Activated CD8-positive, alpha-beta memory T cell treated with anti-CD3 and anti-CD28 coated beads, Interleukin-2, amount 50 U/mL, for 4 hours (primary cell): ENCODE results near the gene MEG3.

Source experiments
- DNase-seq: peaks from one replicate; pipeline ENCODE4 v3.0.0-alpha.2; 2020

The MEG3 gene

DNA sequence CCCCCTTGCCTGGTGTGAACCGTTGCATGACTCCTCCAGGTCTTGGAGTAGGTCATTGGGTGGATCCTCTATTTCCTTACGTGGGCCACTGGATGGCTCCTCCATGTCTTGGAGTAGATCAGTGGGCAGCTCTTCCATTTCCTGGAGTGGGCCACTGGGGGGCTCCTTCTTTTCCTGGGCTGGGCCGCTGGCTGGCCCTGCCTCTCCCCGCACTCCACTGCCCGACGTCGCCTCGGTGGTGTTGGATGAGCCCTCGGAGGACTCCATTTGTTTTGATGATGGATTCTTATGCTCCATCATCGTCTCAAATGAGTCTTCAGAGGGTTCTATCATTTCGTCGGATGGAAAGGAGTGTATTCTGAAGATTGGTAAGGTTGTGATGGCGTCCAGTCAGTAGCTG lies 58.5 kb downstream of the MEG3 start:
- no peak for DNase-seq

DNA sequence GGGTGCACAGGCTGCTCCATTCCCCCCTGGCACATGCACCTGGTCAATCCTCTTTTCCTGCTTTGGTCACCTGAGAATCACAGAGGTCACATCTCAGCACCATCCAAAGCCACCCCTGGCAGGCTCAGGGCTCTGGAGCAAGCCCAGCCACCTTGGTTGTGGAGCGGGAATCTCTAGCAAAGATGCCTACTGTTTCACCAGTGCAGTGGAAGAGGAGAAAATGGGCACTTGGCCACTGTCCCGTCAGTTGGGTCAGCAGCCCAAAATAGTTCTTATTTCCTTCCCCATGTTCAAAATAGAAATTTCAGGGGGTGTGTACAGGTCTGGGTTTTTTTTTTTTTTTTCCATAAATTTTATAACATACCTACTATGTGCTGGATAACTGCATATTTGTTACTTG lies 59.3 kb downstream of the MEG3 start:
- DNase-seq, result peak; percentile 3

DNA sequence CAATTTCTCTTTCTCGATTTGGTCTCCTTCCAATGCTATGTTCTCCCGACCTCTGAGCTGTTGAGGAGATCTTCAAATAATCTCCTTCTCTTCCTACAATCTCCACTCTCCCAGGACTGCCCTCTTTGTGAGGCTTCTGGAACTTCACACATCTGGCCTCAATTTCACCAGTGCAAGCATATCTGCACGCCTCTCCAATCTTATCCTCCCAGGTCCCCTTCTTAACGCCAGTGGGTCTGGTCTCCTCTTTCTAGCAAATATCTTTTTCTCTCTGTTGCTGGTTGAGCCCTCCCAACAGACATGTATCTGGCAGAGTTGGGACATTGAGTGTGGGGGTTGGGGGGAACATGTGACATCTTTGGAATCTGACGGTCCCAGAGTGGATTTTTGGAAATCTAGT lies 59.7 kb downstream of the MEG3 start:
- DNase-seq, result no peak

DNA sequence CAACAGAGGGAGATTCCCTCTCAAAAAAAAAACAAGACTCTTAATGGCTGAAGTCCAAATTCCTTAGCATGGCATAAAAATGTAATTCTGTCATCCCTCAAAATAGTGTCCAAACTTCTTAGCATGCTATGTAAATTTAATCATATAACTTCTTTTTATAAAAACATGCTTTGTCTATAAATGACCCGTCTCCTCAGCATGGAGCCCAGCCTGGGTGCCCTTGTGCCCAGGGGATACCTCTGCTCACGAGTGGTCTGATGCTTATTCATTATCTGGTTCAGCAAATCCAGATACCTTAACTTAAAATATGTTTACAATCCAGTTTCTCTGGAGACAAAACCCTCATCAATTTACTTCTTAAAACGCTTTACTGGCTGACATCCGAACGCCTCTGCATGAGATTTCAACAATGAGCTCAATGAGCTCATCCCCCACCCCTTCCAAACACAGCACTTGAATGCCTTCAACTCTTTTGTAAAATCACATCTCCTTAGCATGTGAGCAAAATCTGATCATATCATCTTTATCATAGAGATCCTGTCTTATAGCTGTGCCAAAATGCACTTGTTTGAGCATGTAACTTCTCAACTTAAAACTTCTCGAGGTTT lies 61.9 kb downstream of the MEG3 start:
- DNase-seq, result no peak

DNA sequence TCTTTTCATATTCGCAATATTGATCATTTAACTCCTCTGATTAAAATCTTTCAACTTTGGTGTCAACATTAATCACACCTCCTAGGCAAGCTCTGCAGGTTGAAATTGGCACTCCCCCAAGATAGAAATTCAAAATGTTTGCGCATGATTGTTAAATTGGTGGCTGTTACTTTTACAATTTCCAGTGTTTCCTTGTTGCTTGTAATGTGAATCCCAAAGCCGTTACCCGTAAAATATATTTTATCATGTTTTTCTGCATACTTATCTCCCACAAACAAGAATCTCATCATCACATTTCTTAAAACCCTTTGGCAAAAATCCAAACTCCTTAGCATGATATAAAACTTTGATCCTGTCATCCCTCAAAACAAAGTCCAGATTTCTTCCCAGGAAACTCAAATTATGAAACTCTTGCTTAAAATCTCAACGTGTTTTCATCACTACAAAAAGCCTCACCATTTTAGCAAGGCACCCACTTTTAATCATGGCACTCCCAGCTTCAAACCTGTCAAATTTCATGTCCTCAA lies 62.9 kb downstream of the MEG3 start:
- no peak for DNase-seq

DNA sequence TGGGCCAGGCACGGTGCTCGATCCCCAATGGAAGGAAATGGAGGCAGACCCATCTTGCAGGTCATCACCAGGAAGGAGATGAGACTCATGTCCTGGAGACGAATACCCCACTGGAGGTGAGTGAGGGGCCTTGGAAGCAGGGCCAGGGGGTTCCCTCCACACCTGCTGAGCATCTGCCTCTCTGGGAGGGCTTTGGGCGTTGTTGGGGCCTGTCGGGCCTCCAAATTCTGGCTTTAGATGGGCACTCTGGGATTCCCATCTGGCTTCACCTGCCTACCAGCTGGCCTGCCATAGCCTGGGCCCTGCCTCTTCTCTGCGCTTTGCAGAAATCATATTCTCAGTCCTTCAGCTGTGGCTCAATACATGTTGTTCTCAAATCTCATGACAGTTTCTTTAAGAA lies 63.7 kb downstream of the MEG3 start:
- no peak for DNase-seq

DNA sequence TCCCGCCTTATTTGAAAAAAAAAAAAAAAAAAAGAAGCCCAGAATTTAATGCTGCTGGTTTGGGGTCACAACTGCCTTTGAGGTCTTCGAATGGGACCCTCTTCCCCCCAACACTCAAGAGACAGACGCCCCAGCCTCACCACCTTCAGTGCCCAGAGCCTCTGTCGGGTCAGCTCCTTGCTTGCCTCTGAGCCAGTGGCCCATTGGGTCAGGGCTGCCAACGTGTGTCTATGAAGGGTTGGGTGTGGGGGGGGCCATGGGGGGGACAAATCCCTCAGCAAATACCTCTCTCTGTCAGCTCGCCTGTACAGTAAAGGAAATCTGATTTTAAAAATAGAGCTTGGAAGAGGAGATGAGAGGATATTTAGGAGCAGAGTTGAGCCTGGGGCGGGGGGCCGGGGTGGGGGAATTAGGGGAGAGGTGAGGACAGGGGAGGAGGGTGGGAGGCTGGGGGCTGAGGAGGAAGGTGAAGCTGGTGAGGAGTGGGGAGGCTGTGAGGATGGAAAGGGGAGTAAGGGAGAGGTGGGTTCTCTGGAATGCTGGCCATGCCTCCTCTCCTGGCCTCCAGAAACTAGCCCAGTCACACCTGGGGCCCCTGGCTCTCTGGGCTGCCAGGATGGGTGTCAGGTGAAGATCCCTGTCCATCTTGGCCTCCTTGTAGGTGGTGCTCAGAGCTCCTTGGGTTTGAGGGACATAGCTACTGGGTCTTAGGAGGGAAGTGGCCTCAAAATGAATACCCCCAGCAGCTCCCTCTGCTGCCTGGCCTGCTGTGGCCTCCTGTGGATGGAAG lies 64.3 kb downstream of the MEG3 start:
- peak; percentile 9 for DNase-seq

DNA sequence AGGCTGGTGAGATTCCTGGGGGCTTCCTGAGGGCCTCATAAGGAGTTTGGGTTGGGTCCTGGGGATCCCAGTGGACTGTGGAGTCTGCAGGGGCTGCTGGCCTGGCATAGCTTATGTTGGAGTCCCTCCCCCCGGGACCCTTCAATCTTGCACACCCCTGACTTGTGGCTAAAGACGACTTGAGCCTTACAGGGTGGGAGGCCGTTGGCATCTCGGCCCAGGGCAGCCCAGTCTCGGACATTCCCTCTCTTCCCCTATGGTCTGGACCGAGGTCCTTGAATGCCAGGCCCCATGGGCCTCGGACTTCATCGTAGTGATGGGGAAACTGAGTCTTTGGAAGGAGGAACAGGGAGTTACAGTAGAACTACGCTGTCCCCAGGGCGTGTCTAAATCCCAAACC lies 65.1 kb downstream of the MEG3 start:
- DNase-seq, result peak; percentile 5

DNA sequence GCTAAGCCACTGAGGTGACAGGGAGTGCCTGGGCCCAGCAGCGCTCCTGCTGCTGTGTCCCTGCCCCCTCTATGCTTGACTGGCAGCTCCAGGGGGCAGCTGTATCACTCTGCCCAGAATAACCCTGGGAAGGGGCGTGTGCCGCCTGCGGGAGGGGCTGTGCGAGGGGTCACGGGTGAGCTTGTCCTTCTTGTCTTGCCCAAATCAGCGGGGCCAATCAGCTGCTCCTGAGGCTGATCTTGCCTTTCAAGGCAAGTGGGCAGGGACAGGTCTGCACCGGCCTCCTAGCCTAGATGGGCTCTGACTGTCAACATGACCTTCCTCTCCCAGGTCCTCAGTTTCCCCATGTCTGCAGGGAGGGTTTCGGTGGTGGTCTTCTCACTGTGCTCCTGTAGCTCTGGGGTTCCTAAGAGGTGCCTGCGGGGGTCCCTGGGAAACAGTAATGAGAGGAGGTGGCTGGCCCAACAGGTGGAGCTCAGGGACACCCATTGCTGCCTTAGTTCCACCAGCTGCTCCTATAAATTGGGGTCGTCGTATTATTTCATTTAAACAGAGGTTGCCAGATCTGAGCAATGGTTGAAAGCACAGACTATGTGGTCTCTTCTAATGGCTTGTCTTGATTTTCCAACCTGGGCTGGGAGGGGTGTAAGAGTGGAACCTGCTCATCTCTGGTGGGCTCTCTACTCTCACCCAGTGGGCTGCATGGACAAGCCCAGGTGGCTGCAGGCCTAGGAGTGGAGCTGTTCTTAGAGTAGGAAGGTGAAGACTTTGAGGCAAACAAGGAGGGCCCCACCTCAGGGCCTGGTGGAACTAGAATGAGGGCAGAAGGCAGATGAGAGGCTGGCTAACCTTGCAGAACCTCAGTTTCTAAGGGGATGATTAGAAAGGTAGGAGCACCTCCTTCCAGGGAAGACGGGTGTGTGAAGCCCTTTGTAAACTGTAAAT lies 65.9 kb downstream of the MEG3 start:
- no peak for DNase-seq

DNA sequence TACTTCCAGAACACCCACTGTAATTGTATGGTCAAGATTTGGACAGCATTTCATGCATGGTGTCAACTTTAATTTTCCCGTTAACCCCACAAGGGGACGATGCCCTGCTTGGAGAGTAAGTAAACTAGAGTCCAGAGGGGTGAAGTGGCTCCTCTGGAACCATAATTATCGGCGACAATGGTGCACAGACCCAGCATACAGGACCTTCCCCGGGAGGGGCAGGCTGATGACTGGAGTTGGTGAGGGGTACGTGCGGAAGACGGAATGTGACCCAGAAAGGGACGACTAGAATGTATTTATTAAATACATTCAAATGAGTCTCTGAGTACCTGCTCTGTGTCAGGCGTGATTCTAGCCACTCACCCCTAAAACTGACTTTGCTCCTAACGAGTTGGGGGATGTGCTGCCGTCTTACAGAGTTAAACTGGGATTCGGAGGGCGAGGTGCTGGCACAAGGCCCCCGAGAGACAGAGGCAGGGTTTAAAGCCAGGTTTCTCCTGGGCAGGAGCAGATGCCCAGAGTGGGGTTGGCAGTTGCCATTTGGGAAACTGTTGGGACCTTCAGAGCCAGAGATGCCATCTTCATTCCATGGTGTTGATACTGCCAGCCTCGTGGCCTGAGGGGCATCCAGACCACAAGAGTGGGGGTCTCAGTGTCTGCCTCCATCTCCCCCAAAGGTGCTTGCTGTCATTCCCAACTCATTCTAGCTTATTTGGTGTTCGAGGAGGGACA lies 66.7 kb downstream of the MEG3 start:
- no peak for DNase-seq

DNA sequence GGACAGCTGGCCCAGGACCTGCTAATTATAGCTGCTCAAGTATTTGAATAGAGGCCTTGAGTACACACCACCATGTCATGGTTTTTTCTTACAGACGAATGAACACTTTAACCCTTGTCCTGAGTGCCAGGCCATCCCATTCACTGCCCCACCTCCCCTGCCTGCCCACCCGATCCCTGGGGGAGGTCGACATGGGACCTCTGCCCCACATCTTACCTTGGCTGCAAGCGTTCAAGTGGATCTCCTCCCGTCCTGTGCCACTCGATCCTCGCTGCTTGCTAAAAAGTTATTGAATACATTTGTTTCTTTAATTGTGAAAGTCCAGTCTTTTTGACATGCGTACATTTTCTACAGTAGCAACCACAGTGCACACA lies 67.3 kb downstream of the MEG3 start:
- DNase-seq, result no peak

DNA sequence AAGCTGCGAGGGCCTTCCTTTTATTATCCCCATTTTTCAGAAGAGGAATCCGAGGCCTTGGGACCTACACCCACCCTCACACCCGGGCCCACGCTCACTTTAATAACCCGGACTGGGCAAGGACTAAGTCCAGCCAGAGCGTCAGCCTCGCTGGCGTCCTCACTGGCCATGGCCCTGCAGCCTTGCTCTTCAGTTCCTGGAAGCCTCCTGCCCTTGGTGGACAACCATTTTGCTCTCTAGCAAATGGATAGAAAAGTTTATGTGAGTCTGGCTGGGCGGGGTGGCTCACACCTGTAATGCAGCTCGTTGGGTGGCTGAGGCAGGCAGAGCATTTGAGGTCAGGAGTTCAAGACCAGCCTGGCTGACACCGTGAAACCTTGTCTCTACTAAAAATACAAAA lies 67.8 kb downstream of the MEG3 start:
- no peak for DNase-seq

DNA sequence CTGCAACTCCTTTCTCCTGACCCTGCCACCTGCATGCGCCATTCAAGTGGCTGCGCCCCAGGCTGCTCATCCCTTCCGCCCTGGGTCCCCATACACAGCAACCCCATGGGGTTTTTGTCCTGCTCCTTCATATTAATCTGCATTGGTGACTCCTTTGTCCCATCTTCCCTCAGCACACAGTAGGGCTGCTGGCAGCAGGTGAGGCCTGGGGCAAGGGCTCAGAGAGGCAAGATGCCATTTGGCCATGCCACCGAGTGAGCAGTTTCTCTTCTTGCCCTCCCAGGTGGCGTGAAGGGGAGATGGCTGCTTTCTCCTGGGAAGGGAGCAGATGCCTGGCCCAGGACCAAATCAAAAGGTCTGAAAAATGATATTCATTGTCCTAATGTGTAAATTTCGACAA lies 68.5 kb downstream of the MEG3 start:
- DNase-seq, result no peak

DNA sequence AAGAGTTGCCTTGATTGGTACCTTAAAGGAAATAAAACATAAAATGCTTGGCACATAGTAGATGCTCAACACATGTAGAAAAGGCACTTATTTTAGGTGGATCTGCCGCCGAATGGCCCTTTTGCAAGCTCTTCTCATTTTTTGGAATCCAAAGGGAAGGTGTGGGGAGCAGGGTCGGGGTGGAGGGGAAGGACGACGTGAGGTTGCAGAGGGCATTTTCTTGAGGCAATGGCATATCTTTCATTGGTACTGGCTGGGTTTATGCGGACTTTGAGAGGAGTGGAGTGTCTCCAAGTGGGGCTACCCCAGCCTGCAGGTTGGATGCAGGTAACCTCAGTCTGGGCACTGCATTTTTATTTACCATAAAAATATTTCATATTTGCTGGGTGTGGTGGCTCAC lies 69.5 kb downstream of the MEG3 start:
- no peak for DNase-seq

DNA sequence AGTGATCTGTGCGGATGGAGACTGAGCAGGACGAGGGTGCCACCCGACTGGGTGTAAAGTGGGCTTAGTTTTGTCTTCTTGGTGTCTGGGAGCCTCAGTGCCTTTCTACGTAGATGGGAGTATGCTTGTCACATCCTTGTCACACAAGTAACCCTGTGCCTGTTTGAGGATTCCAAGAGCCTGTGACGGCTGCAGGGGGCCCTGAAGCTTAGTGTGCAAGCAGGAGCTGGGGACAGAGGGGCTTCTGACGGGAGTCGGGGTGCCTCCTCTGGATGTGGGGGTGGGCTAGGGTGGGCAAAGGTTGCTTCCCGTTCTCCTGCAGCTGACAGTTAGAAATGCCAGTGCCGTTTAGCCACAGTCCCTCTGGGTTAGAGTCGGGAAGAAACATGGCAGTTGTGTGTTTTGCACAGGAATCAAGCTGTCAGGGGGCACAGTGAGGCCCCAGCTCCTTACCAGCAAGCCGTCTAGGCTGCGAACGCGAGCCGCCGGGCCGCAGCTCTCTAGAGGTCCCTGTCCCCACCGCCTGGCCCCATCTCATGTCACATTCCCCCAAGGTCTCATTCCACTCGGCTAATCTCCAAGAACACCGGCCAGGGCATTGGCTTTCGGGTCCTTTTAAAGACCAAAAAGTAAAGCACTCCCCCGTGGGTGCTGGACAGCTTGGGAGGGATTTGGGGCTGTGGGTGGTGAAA lies 70.6 kb downstream of the MEG3 start:
- no peak for DNase-seq

DNA sequence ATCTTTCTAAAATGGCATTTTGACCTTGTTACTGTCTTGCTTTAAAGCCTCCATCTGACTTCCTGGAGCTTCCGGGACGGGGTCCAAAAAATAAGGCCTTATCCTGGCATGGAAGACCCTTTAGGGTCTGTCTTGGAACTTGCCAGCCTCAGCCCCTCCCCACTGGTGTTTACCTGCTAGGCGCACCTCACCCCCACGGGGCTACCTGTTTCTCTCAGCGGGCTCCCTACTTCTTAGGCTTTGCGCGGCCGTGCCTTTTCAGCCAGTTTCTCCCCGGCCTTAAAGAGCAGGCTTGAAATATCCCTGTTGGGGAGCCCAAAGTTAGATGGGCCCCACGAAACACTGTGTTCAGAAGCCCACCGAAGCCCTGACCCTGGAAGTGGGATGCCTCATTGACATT lies 72.5 kb downstream of the MEG3 start:
- no peak for DNase-seq

DNA sequence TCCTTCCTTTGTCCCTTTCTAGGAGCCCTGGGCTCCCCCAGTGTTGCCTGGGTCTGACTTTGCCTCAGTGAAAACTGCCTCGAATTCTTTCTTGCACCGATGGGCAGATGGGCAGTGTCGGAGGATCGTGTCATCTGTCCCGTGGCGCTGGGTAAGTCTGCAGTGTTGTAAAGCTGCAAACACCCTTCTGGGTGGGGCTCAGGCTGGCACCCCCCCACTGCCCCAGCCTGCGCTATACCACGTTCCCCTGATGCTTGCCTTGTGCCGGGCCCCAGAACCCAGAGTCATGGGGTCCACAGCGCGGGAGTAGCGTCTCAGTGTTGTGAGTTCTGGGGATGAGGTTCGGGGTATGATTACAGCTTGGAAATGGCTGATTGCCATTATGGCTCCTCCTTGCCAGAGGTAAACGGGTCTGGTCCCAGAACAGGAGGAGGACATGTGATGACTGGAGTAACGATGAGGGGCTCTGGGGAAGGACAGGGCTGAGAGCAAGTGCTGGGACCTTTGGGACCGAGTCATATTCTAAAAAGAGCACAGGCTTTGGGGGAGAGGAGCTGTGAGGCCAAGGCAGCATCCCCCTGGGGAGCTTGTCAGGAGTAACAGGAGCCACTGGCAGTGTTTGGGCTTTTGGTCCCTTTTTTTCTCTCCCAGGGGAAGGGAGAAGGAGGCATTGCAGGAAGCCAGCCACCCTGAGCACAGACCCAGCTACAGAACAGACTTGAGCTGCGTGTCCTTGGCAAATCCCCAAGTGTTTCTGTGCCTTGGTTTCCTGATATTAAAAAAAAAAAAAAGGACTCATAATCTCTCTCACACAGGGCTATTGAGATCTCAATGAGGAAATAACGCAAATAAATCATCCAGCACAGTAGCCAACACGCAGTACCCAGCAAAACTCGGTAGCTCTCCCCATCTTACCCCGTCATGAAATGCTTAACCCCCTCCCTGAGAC lies 73.3 kb downstream of the MEG3 start:
- DNase-seq, result no peak

DNA sequence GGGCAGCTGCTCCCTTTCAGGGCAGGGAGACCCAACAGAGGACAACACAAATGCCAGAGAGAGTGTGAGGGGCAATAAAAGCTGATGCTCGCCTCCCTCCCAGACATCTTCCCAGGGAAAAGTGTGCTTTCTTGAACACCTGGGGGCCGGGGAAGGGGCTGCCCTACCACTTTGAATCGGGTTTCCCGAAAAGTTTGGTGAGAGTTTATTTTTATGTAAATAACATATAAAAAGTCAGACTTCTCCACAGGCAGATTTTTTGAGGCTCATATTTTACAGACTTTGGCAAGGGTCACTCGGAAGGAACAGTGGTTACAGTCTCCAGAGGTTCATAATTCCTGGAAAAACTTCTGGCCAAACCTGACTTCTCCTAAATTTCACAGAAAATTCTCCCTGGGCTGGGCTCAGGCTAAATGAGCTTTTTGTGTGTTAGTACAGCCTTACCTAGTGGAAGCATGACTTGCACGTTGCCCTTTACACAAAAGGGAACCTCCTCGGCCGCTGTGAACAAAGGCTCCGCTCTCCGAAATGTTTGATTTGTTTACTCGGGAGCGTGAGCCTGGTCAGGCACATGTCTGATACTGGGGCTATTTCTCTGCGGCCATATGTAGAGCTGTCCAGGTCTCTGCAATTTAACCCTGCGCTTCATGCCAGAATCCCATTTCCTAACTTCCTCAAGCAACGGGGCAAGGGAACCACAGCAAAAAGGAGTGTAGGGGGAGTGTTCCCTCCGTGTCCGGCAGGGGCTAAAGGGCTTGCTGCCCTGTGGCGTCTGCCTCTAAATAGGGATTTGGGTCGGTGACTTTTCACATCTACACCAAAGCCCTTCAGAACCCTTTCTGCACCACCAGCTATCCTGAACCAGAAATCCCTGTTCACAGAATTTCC lies 74.2 kb downstream of the MEG3 start:
- DNase-seq, result no peak

DNA sequence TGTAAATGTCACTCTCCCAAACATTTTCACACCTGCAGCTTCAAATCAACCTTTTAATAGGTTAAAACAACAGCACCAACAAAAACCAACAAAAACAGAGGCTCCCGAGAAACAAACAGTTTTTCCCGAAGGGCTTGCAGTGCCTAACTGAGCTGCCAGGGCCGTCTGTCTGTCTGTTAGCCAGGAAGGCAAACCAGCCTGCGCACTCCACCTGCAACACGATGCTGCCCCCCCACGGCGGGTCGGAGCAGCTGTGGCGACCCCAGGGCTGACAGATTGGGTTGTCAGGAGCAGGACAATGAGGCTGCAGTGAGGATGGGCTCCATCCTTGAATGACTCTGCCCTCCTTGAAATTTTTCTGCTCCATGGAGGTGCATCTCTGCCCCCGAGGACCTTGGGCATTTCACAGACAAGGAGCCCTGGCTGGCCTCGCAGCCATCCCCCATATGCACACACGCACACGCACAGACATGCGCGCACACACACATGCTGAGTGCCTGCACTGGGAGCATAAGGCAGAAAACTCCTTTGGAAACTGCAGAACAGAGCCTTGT lies 75.0 kb downstream of the MEG3 start:
- no peak for DNase-seq
